K562 (cell line): ENCODE data around the gene C16orf74. TPM values are rescaled to one million over a fixed set of nuclear protein-coding genes. Genes with fewer than 3 reads are reported as not detected.

Experiments
- EWSR1 ChIP-seq: fragments of 450-650 bp; IDR thresholded peaks from 2 replicates; pipeline ENCODE4 v1.6.1; 2018; ENCODE audit warnings: borderline replicate concordance, mild to moderate bottlenecking, low read depth, moderate library complexity; ENCODE audit not compliant: partially characterized antibody
- MTA1 ChIP-seq: fragments of 450-650 bp; IDR thresholded peaks from 2 replicates; pipeline ENCODE4 v1.6.1; 2017; ENCODE audit warnings: borderline replicate concordance
- NONO ChIP-seq, 2 experiments: fragments of 200-400 bp in 1 of 2; fragments of 450-650 bp in 1 of 2; formaldehyde crosslinking in 1 of 2; IDR thresholded peaks; 2 replicates each; pipeline ENCODE4 v1.6.1; 2017; ENCODE audit warnings: low read depth in 2 of 2, mild to moderate bottlenecking in 2 of 2, moderate library complexity in 2 of 2, low read length in 1 of 2
- NRF1 ChIP-seq, 2 experiments: fragments of 450-650 bp; IDR thresholded peaks in 1 of 2; conservative IDR thresholded peaks in 1 of 2; 2 replicates each; pipeline ENCODE4 v1.6.1; 2014; ENCODE audit warnings: mild to moderate bottlenecking in 2 of 2
- PKNOX1 ChIP-seq: fragments of 450-650 bp; IDR thresholded peaks from 2 replicates; pipeline ENCODE4 v1.6.1; 2016
- POLR2G ChIP-seq: fragments of 200-400 bp; formaldehyde crosslinking; IDR thresholded peaks from 2 replicates; pipeline ENCODE4 v1.6.1; 2017; ENCODE audit warnings: low read depth, mild to moderate bottlenecking, antibody characterized with exemption, low read length, moderate library complexity
- RCOR1 ChIP-seq, 2 experiments: IDR thresholded peaks; 2 replicates each; pipeline ENCODE4 v1.6.1; 2012; ENCODE audit warnings: low read depth in 2 of 2, low read length in 2 of 2, borderline replicate concordance in 1 of 2, improper control_type of control experiment in 1 of 2
- SREBF2 ChIP-seq: sonication (generic); formaldehyde crosslinking; IDR thresholded peaks from 2 replicates; pipeline ENCODE4 v1.4.0; 2020; ENCODE audit warnings: mild to moderate bottlenecking, missing genetic modification reagents
- STAT5A ChIP-seq: IDR thresholded peaks from 2 replicates; pipeline ENCODE4 v1.6.1; 2012; ENCODE audit warnings: low read length, inconsistent platforms, borderline replicate concordance
- TGIF2 ChIP-seq: sonication (generic); formaldehyde crosslinking; IDR thresholded peaks from 2 replicates; pipeline ENCODE4 v1.8.1; 2022; ENCODE audit warnings: mild to moderate bottlenecking, missing genetic modification reagents, moderate library complexity
- ZBTB49 ChIP-seq: sonication (generic); formaldehyde crosslinking; IDR thresholded peaks from 2 replicates; pipeline ENCODE4 v1.8.0; 2022; ENCODE audit warnings: missing genetic modification reagents, mild to moderate bottlenecking, borderline replicate concordance
- ZNF133 ChIP-seq: fragments of 250-450 bp; sonication (Bioruptor Pico); IDR thresholded peaks from 2 replicates; pipeline ENCODE4 v1.4.0; 2020; ENCODE audit warnings: mild to moderate bottlenecking
- ZNF217 ChIP-seq: sonication (generic); formaldehyde crosslinking; IDR thresholded peaks from 2 replicates; pipeline ENCODE4 v1.8.0; 2022; ENCODE audit warnings: mild to moderate bottlenecking, missing genetic modification reagents
- ZNF512 ChIP-seq: IDR thresholded peaks from 2 replicates; pipeline ENCODE4 v1.6.1; 2016; ENCODE audit warnings: missing genetic modification characterization, missing compliant biosample characterization
- ZNF75A ChIP-seq: fragments of 450-650 bp; formaldehyde crosslinking; IDR thresholded peaks from 2 replicates; pipeline ENCODE4 v1.4.0; 2020; ENCODE audit warnings: mild to moderate bottlenecking
- ZNF79 ChIP-seq: fragments of 250-450 bp; sonication (Bioruptor Pico); IDR thresholded peaks from 2 replicates; pipeline ENCODE4 v1.4.0; 2020; ENCODE audit warnings: low read depth, mild to moderate bottlenecking, moderate library complexity
- polyA plus RNA-seq, 8 experiments: library from polyadenylated mRNA; depleted of rRNA in 4 of 8; stranded (reverse) in 5 of 8; unstranded in 3 of 8; fragments of >200 nt; fragmentation: Nextera tagmentation in 2 of 8; fragmentation: Illumina TruSeq in 1 of 8; extraction: Ambion mirVana in 2 of 8; extraction: Trizol in 1 of 8; gene quantifications; 2 replicates each; pipeline versions ENCODE4 v1.2.1 to v1.2.3, GENCODE V29; 2011 to 2014; ENCODE audit warnings: inconsistent platforms in 1 of 8, missing spikeins in 1 of 8
- total RNA-seq, 7 experiments: library from RNA; depleted of rRNA in 6 of 7; stranded (reverse); fragments of >200 nt in 6 of 7; fragmentation: Illumina TruSeq in 2 of 7; extraction: Trizol in 2 of 7; gene quantifications; 2 replicates each; pipeline versions ENCODE4 v1.2.1 to v1.2.3, GENCODE V29; 2011 to 2021; ENCODE audit warnings: low replicate concordance in 1 of 7
- TF ChIP-seq, protein P1 (sequence below), 3 experiments: fragments of 200-800 bp in 1 of 3; fragments of 250-450 bp in 1 of 3; fragments of 450-650 bp in 1 of 3; sonication (Bioruptor Pico) in 1 of 3; sonication (Bioruptor generic) in 1 of 3; formaldehyde crosslinking in 1 of 3; IDR thresholded peaks; 2 replicates each; pipeline versions ENCODE4 v1.6.1 to v1.8.0; 2016 to 2022; ENCODE audit warnings: mild to moderate bottlenecking in 2 of 3, missing genetic modification characterization in 2 of 3, missing compliant biosample characterization in 1 of 3, moderate library complexity in 1 of 3

C16orf74 gene
- total and polyA plus RNA-seq, 9 of the 15 experiments (the other 6 are each of a cell fraction or from before 2014, with no cell fraction given) = not detected

GRCh38 chr16:85752511-85753420 is 1.9 kb upstream of the C16orf74 start (continued):
- no peak for TF ChIP-seq NONO (IDR thresholded peaks at IDR 0.05; ENCODE audit: low read depth in 2 of 2, low read length in 1 of 2)
- TF ChIP-seq MTA1 = no peak
- TF ChIP-seq ZNF512 (tag) = no peak
- no peak for TF ChIP-seq EWSR1
- peak in 1 of 2 experiments; percentile 53; a peak in 2 of 4 replicates for TF ChIP-seq RCOR1 (IDR thresholded peaks at IDR 0.05; ENCODE audit: borderline replicate concordance in 1 of 2, low read depth in 2 of 2, low read length in 2 of 2)
- no peak for TF ChIP-seq ZBTB49 (CRISPR knock-in tag)
- no peak for TF ChIP-seq POLR2G
- TF ChIP-seq ZNF217 (CRISPR knock-in tag) = no peak
- TF ChIP-seq, protein P1, sequence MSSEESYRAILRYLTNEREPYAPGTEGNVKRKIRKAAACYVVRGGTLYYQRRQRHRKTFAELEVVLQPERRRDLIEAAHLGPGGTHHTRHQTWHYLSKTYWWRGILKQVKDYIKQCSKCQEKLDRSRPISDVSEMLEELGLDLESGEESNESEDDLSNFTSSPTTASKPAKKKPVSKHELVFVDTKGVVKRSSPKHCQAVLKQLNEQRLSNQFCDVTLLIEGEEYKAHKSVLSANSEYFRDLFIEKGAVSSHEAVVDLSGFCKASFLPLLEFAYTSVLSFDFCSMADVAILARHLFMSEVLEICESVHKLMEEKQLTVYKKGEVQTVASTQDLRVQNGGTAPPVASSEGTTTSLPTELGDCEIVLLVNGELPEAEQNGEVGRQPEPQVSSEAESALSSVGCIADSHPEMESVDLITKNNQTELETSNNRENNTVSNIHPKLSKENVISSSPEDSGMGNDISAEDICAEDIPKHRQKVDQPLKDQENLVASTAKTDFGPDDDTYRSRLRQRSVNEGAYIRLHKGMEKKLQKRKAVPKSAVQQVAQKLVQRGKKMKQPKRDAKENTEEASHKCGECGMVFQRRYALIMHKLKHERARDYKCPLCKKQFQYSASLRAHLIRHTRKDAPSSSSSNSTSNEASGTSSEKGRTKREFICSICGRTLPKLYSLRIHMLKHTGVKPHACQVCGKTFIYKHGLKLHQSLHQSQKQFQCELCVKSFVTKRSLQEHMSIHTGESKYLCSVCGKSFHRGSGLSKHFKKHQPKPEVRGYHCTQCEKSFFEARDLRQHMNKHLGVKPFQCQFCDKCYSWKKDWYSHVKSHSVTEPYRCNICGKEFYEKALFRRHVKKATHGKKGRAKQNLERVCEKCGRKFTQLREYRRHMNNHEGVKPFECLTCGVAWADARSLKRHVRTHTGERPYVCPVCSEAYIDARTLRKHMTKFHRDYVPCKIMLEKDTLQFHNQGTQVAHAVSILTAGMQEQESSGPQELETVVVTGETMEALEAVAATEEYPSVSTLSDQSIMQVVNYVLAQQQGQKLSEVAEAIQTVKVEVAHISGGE (CRISPR knock-in tag; IDR thresholded peaks at IDR 0.05) = no peak
- TF ChIP-seq SREBF2 (CRISPR knock-in tag) = no peak
- TF ChIP-seq NRF1 (conservative IDR thresholded peaks at IDR 0.05 in 1 of 2, IDR thresholded peaks at IDR 0.05 in 1 of 2) = peak; percentile 18 to 21; a peak in 1 of 4 replicates
- TF ChIP-seq ZNF75A (CRISPR knock-in tag) = no peak
- TF ChIP-seq STAT5A = no peak
- TF ChIP-seq PKNOX1 = 0 out of 2 replicates have a peak, but pooled peaks have one; percentile 21
- TF ChIP-seq ZNF79 = no peak
- TF ChIP-seq TGIF2 (CRISPR knock-in tag) = no peak
- TF ChIP-seq ZNF133 (CRISPR knock-in tag) = no peak
